Vagina (tissue), 2 donors: ENCODE results near the gene GSC2.

ENCODE experiments used
- POLR2A ChIP-seq, 2 donors: fragments of 450-650 bp; IDR thresholded peaks; one replicate each; pipeline ENCODE4 v1.6.1; 2017; ENCODE audit warnings: antibody characterized with exemption in 2 of 2, mild to moderate bottlenecking in 2 of 2, moderate library complexity in 2 of 2
- POLR2AphosphoS5 ChIP-seq, 2 donors: sonication (generic); formaldehyde crosslinking; IDR thresholded peaks; one replicate each; pipeline ENCODE4 v1.9.0; 2017; ENCODE audit warnings: antibody characterized with exemption in 2 of 2, mild to moderate bottlenecking in 2 of 2, low read depth in 1 of 2; ENCODE audit not compliant: insufficient read depth in 1 of 2
- TF ChIP-seq, protein P1 (sequence below), 3 experiments: fragments of 450-650 bp in 2 of 3; fragments of 200-600 bp in 1 of 3; sonication (generic) in 1 of 3; IDR thresholded peaks; one replicate each; pipeline ENCODE4 v1.5.1; 2017 to 2019; ENCODE audit warnings: antibody characterized with exemption in 3 of 3, mild to moderate bottlenecking in 2 of 3, moderate library complexity in 2 of 3

DNA sequence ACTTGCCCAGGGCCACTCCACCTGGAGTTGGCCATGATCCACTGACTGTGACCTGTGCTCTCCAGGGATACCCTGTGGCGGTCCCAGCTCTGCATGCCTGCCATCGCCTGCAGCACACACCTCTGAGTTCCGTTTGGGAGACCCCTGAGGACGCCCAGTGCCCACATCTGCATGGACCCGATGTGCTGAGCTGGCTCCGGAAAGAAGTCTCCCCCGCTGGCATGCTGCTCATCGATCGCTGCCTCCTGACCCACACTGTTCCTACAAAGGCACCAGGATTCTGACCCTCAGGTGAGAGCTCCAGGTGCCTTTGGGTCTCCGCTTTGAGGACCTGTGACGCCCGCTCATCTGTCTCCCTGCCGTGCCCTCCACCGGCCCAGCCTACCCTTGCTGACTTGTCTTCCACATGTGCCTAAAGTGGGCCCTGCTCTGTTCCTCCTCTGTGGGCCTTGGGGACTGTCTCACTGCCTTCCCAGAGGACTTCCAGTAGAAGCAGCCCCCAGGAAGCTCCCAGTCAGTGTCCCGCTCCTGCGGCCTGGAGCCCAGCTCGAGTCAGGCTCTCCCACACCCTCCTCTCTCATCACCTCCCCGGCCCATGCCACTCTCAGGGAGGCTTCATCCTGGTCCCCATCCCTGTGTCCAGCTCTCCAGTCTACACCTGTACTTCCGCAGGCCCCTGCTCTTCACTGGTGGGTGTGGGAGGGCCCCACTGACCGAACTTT lies 34.3 kb upstream of the GSC2 start:
- TF ChIP-seq POLR2A (IDR thresholded peaks at IDR 0.05) (no peak), POLR2AphosphoS5 (IDR thresholded peaks at IDR 0.05; ENCODE audit: insufficient read depth in 1 of 2, low read depth in 1 of 2) (no peak)
- TF ChIP-seq, protein P1, sequence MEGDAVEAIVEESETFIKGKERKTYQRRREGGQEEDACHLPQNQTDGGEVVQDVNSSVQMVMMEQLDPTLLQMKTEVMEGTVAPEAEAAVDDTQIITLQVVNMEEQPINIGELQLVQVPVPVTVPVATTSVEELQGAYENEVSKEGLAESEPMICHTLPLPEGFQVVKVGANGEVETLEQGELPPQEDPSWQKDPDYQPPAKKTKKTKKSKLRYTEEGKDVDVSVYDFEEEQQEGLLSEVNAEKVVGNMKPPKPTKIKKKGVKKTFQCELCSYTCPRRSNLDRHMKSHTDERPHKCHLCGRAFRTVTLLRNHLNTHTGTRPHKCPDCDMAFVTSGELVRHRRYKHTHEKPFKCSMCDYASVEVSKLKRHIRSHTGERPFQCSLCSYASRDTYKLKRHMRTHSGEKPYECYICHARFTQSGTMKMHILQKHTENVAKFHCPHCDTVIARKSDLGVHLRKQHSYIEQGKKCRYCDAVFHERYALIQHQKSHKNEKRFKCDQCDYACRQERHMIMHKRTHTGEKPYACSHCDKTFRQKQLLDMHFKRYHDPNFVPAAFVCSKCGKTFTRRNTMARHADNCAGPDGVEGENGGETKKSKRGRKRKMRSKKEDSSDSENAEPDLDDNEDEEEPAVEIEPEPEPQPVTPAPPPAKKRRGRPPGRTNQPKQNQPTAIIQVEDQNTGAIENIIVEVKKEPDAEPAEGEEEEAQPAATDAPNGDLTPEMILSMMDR (IDR thresholded peaks at IDR 0.05) = no peak
